Muscle layer of colon (tissue), 2 donors: Measurements from ENCODE around the gene MYO16.

Experiments used
- H3K27ac ChIP-seq: one replicate; pipeline ENCODE4 v1.7.0; 2013; ENCODE audit warnings: low read depth, mild to moderate bottlenecking, low read length, moderate library complexity
- H3K27me3 ChIP-seq, 2 donors: one replicate each; pipeline ENCODE4 v1.7.0; 2013; ENCODE audit warnings: low read length in 2 of 2, mild to moderate bottlenecking in 2 of 2; ENCODE audit not compliant: insufficient read depth in 2 of 2, control insufficient read depth in 1 of 2
- H3K36me3 ChIP-seq: one replicate; pipeline ENCODE4 v1.7.0; 2013; ENCODE audit warnings: mild to moderate bottlenecking, low read length; ENCODE audit not compliant: insufficient read depth
- H3K4me1 ChIP-seq: one replicate; pipeline ENCODE4 v1.7.0; 2013; ENCODE audit warnings: mild to moderate bottlenecking, low read length; ENCODE audit not compliant: insufficient read depth
- H3K4me3 ChIP-seq, 2 donors: one replicate each; pipeline ENCODE4 v1.7.0; 2013; ENCODE audit warnings: low read length in 2 of 2, low read depth in 1 of 2, mild to moderate bottlenecking in 1 of 2, moderate library complexity in 1 of 2
- H3K9ac ChIP-seq: one replicate; pipeline ENCODE4 v1.7.0; 2013; ENCODE audit warnings: low read length
- H3K9me3 ChIP-seq: one replicate; pipeline ENCODE4 v1.7.0; 2013; ENCODE audit warnings: mild to moderate bottlenecking, low read length
- donor health status: abdominal sarcoma.
- donor health status: Adenocarcinoma of cecum.

The MYO16 gene

DNA sequence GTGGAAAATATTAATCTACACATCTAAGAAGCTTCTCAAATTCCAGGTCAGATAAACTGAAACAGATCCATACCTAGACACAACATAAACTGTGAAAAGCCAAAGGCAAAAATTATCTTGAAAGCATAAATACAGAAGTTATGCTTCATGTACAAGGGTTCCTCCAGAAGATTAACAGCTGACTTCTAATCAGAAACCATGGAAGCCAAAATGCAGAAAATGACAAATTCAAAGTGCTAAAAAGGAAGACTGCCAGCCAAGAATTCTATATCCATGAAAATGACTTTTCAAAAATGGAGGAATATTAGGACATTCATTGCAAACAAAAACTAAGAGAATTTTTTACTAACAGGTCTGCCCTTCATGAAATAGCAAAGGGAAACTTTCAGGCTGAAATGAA, 72.8 kb downstream of the MYO16 start:
- Histone ChIP-seq H3K27ac (no peak overlapping the region), H3K9me3 (no peaks in the 10 kb centered on the region), H3K27me3 (no peaks in the 10 kb centered on the region), H3K4me3 (no peak overlapping the region), H3K4me1 (no peaks in the 10 kb centered on the region), H3K9ac (no peak overlapping the region), H3K36me3 (no peaks in the 10 kb centered on the region)

DNA sequence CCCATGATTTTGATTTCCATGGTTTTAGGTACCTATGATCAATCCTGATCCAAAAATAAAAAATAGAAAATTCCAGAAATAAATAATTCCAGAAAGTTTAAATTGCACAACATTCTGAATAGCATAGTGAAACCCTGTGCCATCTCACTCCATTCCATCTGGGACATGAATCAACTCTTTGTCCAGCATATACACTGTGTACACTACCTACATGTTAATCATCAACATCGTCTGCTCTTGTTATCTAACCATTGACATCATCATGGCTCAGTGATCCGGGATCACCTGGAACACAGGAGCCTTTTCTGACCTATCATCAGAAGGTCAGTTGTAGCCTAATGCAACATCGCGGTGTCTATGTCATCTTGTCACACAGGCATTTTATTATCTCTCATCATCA, 75.6 kb downstream of the MYO16 start:
- Histone ChIP-seq H3K27me3 (no peaks in the 10 kb centered on the region), H3K4me1 (no peaks in the 10 kb centered on the region), H3K4me3 (no peak overlapping the region), H3K27ac (no peak overlapping the region), H3K36me3 (no peaks in the 10 kb centered on the region), H3K9me3 (no peaks in the 10 kb centered on the region), H3K9ac (no peak overlapping the region)

GRCh38 chr13:108707584-108707983, 78.2 kb downstream of the MYO16 start:
- H3K27me3 ChIP-seq, result no peaks in the 10 kb centered on the region
- H3K4me3 ChIP-seq, result no peak overlapping the region
- H3K4me1 ChIP-seq, result no peaks in the 10 kb centered on the region
- H3K27ac ChIP-seq, result no peak overlapping the region
- no peak overlapping the region for H3K9ac ChIP-seq
- no peaks in the 10 kb centered on the region for H3K9me3 ChIP-seq
- H3K36me3 ChIP-seq, result no peaks in the 10 kb centered on the region

DNA sequence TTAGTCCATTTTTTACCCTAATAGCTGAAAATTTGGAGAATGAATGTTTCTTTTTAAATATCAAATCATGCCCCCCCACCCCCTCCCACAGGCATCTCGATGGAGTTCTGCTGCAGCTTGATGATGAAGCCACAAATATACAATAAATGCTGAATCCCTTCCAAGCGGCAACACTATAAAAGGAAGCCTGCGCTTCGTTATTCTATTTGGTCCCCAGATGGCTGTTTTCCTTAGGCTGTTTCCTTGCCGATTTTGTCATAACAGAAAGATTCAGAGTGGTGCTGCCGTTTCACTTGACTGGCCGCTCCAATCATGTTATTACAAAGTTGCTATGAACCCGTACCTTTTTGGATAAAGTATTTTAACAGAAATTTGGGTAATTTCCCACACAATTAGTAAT, 79.5 kb downstream of the MYO16 start:
- H3K4me3 ChIP-seq, result no peak overlapping the region
- no peaks in the 10 kb centered on the region for H3K4me1 ChIP-seq
- H3K27me3 ChIP-seq, result no peaks in the 10 kb centered on the region
- H3K9me3 ChIP-seq, result no peaks in the 10 kb centered on the region
- no peak overlapping the region for H3K27ac ChIP-seq
- H3K36me3 ChIP-seq, result no peaks in the 10 kb centered on the region
- H3K9ac ChIP-seq, result no peak overlapping the region

- Histone ChIP-seq H3K27me3 (no peaks in the 10 kb centered on the region), H3K27ac (no peak overlapping the region), H3K4me3 (no peak overlapping the region), H3K9ac (no peak overlapping the region), H3K36me3 (no peaks in the 10 kb centered on the region), H3K4me1 (no peaks in the 10 kb centered on the region), H3K9me3 (no peaks in the 10 kb centered on the region)
Observed at GRCh38 chr13:108711386-108711785, 82.0 kb downstream of the MYO16 start.

GRCh38 chr13:108725471-108725870, 96.1 kb downstream of the MYO16 start:
- no peaks in the 10 kb centered on the region for H3K27me3 ChIP-seq

DNA sequence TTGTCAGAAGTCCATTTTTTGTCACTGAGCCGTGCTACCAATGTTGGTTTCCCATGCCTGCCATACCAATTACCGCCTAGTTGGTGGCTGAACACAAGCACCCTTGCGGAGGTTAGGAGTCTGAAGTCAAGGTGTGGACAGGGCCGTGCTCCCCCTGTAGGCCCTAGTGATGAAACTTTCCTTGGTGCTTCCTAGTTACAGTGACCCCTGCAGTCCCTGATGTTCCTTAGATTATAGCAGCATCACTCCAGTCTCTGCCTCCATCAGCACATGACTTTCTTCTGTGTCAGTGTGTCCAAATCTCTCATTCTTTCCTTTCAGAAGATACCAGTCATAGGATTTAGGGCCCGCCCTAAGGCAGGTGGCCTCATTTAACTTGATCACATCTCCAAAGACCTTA, 99.0 kb downstream of the MYO16 start:
- Histone ChIP-seq H3K4me3 (no peak overlapping the region), H3K27me3 (no peaks in the 10 kb centered on the region), H3K9me3 (no peaks in the 10 kb centered on the region), H3K4me1 (no peaks in the 10 kb centered on the region), H3K36me3 (no peaks in the 10 kb centered on the region), H3K9ac (no peak overlapping the region), H3K27ac (no peak overlapping the region)

More at GRCh38 chr13:108725471-108725870, 96.1 kb downstream of the MYO16 start:
- no peaks in the 10 kb centered on the region for H3K36me3 ChIP-seq
- no peak overlapping the region for H3K9ac ChIP-seq
- H3K4me3 ChIP-seq, result no peak overlapping the region
- no peaks in the 10 kb centered on the region for H3K9me3 ChIP-seq
- H3K4me1 ChIP-seq, result no peaks in the 10 kb centered on the region
- no peak overlapping the region for H3K27ac ChIP-seq

- Histone ChIP-seq H3K27ac (no peak overlapping the region), H3K4me1 (no peaks in the 10 kb centered on the region), H3K4me3 (no peak overlapping the region)
Observed at GRCh38 chr13:108733022-108733560, 103.7 kb downstream of the MYO16 start.

GRCh38 chr13:108734676-108735075, 105.3 kb downstream of the MYO16 start:
- H3K4me1 ChIP-seq, result no peaks in the 10 kb centered on the region
- no peak overlapping the region for H3K9ac ChIP-seq
- H3K4me3 ChIP-seq, result no peak overlapping the region
- no peaks in the 10 kb centered on the region for H3K9me3 ChIP-seq
- no peaks in the 10 kb centered on the region for H3K27me3 ChIP-seq
- no peak overlapping the region for H3K27ac ChIP-seq
- no peaks in the 10 kb centered on the region for H3K36me3 ChIP-seq

More at GRCh38 chr13:108733022-108733560, 103.7 kb downstream of the MYO16 start:
- H3K9me3 ChIP-seq, result no peaks in the 10 kb centered on the region
- H3K27me3 ChIP-seq, result no peaks in the 10 kb centered on the region
- no peak overlapping the region for H3K9ac ChIP-seq
- no peaks in the 10 kb centered on the region for H3K36me3 ChIP-seq

DNA sequence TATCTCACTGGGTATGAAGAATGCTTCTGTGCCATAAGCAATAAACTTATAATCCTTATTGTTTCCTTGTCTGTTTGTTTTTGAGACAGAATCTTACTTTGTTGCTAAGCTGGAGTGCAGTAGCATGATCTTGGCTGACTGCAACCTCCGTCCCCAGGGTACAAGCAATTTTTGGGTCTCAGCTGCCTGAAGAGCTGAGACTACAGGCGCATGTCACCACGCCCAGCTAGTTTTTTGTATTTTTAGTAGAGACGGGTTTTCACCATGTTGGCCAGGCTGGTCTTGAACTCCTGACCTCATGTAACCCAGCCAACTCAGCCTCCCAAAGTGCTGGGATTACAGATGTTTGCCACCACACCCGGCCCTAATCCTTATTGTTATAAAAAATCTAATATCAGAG, 112.5 kb downstream of the MYO16 start:
- no peak overlapping the region for H3K9ac ChIP-seq
- peaks cover 3% of the 10 kb centered on the region for H3K9me3 ChIP-seq
- H3K4me3 ChIP-seq, result no peak overlapping the region
- no peaks in the 10 kb centered on the region for H3K4me1 ChIP-seq
- H3K27me3 ChIP-seq, result no peaks in the 10 kb centered on the region
- H3K27ac ChIP-seq, result no peak overlapping the region
- no peaks in the 10 kb centered on the region for H3K36me3 ChIP-seq

- Histone ChIP-seq H3K4me1 (no peaks in the 10 kb centered on the region), H3K4me3 (no peak overlapping the region), H3K36me3 (no peaks in the 10 kb centered on the region), H3K27me3 (no peaks in the 10 kb centered on the region), H3K9me3 (peaks cover 3% of the 10 kb centered on the region), H3K27ac (no peak overlapping the region), H3K9ac (no peak overlapping the region)
Observed at GRCh38 chr13:108742701-108743451, 113.5 kb downstream of the MYO16 start.

- H3K4me3 ChIP-seq, result no peak overlapping the region
- H3K27ac ChIP-seq, result no peak overlapping the region
- no peaks in the 10 kb centered on the region for H3K4me1 ChIP-seq
- no peaks in the 10 kb centered on the region for H3K27me3 ChIP-seq
- no peaks in the 10 kb centered on the region for H3K36me3 ChIP-seq
- peaks cover 3% of the 10 kb centered on the region for H3K9me3 ChIP-seq
- no peak overlapping the region for H3K9ac ChIP-seq
Observed at GRCh38 chr13:108743522-108743921, 114.1 kb downstream of the MYO16 start.
